ENCODE measurements around the gene SMPD4. TPM values are rescaled to one million over a fixed set of nuclear protein-coding genes. Genes with fewer than 3 reads are reported as not detected.
"Not testable (repeated sequence)": the region's sequence is repeated elsewhere in the genome, so short reads cannot be mapped to it uniquely, and the experiment has no call there.

SMPD4 gene, protein sequence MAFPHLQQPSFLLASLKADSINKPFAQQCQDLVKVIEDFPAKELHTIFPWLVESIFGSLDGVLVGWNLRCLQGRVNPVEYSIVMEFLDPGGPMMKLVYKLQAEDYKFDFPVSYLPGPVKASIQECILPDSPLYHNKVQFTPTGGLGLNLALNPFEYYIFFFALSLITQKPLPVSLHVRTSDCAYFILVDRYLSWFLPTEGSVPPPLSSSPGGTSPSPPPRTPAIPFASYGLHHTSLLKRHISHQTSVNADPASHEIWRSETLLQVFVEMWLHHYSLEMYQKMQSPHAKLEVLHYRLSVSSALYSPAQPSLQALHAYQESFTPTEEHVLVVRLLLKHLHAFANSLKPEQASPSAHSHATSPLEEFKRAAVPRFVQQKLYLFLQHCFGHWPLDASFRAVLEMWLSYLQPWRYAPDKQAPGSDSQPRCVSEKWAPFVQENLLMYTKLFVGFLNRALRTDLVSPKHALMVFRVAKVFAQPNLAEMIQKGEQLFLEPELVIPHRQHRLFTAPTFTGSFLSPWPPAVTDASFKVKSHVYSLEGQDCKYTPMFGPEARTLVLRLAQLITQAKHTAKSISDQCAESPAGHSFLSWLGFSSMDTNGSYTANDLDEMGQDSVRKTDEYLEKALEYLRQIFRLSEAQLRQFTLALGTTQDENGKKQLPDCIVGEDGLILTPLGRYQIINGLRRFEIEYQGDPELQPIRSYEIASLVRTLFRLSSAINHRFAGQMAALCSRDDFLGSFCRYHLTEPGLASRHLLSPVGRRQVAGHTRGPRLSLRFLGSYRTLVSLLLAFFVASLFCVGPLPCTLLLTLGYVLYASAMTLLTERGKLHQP
- total RNA-seq: 9.0 TPM

GRCh38 chr2:130181325-130181879, at the start of gene SMPD4:
Gene SMPD4, minus strand, starts transcription at chr2:130181602. Its CDS starts 5,010 bp downstream, at chr2:130176592.
- FAIRE-seq (no peak), DNase-seq (ENCODE audit: low spot score in 2 of 2) (peak; percentile 86 to 89)

GRCh38 chr2:130230907-130231306, 49.5 kb upstream of the SMPD4 start:
- not testable (repeated sequence) for FAIRE-seq; DNase-seq (ENCODE audit: low spot score in 2 of 2)

DNA sequence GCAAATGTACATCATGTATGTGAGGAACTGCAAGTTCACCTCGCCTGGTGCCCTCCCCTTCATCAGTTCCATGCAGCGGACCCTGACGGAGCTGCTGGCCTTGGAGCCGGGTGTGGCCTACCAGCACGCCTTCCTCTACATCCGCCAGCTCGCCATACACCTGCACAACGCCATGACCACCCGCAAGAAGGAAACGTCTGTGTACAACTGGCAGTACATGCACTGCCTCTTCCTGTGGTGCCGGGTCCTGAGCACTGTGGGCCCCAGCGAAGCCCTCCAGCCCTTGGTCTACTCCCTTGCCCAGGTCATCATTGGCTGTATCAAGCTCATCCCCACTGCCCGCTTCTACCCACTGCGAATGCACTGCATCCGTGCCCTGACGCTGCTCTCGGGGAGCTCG, 49.0 kb upstream of the SMPD4 start:
- FAIRE-seq; DNase-seq (ENCODE audit: low spot score in 2 of 2): not testable (repeated sequence)

DNA sequence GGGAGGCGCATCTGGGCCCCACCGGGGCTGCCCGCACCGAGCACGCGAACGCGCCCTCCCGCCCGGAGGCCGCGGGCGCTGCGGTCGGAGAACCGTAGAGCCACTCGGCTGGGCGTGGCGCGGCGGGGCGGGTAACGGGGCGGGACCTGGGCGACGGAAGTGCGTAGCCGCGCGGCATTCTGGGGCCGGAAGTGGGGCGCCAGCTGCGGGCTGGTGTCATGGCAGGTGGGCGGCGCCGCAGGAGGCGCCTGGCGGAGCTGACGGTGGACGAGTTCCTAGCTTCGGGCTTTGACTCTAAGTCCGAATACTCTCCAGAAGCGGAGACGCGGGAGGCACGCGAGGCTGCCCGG, 47.7 kb upstream of the SMPD4 start:
- FAIRE-seq; DNase-seq (ENCODE audit: low spot score in 2 of 2): not testable (repeated sequence)

GRCh38 chr2:130228467-130229160, 47.2 kb upstream of the SMPD4 start:
- not testable (repeated sequence) for DNase-seq (ENCODE audit: low spot score in 2 of 2); FAIRE-seq

GRCh38 chr2:130228005-130228404, 46.6 kb upstream of the SMPD4 start:
- FAIRE-seq; DNase-seq (ENCODE audit: low spot score in 2 of 2): not testable (repeated sequence)

DNA sequence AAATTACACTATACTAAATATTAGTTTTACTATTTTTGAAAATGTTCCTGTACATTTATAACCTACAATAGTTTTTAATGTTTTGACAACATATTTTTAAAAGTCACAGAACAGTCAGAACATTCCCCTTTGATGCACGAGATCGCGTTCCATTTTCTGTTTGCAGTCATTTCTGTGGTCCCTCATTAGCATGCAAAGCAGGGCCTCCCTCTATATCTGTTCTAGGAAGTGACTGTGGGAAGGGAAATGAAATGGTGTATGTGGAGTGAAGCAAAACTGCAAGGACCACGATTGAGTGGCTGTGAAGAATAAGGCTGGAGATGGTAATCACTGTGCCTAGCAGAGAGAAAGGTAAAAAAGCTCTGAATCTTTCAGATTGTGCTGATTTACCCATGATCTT, 41.1 kb upstream of the SMPD4 start:
- DNase-seq (ENCODE audit: low spot score in 2 of 2): not testable (repeated sequence)
- peak; percentile 15 for FAIRE-seq

DNA sequence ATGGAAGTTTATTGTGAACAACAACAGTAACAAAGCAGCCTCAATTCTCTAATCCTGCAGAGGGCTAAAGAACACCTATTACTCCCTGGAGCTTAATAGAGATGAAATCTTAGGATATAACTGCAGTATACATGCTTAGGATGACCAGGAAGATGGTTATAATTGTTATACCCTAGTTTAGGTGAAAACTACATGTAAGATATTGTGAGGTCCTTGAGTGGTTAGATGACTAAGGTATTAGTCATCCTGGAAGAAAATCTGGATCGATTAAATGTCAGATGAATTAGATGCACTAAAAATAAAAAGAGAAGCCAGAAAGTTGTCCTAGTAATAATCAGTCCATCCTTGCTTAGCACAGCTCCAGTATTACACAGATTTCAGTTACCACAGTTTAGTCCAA, 39.1 kb upstream of the SMPD4 start:
- not testable (repeated sequence) for FAIRE-seq; DNase-seq (ENCODE audit: low spot score in 2 of 2)

- DNase-seq (ENCODE audit: low spot score in 2 of 2); FAIRE-seq: not testable (repeated sequence)
Observed at GRCh38 chr2:130219147-130219546, 37.7 kb upstream of the SMPD4 start.

- not testable (repeated sequence) for DNase-seq (ENCODE audit: low spot score in 2 of 2)
Observed at GRCh38 chr2:130207051-130207450, 25.6 kb upstream of the SMPD4 start.

DNA sequence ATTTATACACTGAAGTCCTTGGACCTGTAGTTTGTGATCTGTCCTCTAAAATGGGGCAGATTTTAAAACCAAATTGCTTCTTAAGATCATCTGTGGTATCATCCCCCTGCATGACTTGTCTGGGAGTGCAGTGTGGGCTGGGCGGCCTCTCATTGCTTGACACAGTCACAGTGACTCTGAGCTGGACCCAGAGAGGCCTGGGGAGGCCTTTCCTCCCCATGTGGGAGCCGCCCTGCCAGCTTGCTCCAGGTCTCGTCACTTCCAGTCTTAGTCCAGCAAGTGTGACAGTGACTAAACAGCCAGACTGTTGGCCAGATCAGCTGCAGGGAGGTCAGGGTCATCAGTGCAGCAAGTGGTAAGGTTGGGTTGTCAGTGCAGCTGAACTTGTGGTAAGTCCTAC, 21.7 kb upstream of the SMPD4 start:
- not testable (repeated sequence) for DNase-seq (ENCODE audit: low spot score in 2 of 2); FAIRE-seq

More at GRCh38 chr2:130207051-130207450, 25.6 kb upstream of the SMPD4 start:
- not testable (repeated sequence) for FAIRE-seq

- FAIRE-seq: not testable (repeated sequence)
Observed at GRCh38 chr2:130202518-130202917, 21.1 kb upstream of the SMPD4 start.

DNA sequence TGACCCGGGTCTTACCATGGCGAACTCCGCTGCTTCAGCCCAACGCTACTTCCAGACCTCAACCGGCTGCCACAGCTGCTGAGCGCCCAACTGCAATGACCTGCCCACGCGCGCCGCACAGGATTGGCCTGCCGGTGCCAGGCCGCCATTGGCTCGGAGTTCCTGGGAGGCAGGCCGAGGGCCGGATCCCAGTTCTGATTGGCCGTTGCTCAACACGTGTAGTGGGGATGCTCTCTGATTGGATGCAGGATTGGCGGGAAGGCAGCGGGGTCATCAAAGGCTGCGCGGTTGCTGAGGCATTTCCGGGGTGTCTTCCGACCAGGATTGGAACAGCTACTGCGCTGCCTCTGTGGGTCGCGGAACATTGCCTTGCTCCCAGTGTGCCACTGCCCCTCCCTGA, 16.9 kb upstream of the SMPD4 start, which contains the start of gene TUBA3E:
Gene TUBA3E, minus strand, starts transcription at position 97 of the 400 bp plus-strand sequence. Its CDS starts 79 bp downstream, at position 18.
- no peak for DNase-seq (ENCODE audit: low spot score in 2 of 2)
- FAIRE-seq: no peak

More at GRCh38 chr2:130202518-130202917, 21.1 kb upstream of the SMPD4 start:
- not testable (repeated sequence) for DNase-seq (ENCODE audit: low spot score in 2 of 2)

DNA sequence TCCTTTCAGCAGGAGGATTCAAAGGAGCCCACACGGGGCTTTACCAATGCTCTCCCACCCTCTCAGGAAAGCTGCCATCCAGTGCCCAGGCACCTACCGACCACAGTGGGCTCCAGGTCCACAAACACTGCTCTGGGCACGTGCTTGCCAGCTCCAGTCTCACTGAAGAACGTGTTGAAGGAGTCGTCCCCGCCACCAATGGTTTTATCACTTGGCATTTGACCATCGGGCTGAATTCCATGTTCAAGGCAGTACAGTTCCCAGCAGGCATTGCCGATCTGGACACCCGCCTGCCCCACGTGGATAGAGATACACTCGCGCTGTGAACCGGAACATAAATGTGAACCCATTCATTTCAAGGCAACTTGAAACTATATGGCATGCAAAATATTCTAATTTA, 14.7 kb upstream of the SMPD4 start:
- not testable (repeated sequence) for DNase-seq (ENCODE audit: low spot score in 2 of 2); FAIRE-seq

- DNase-seq (ENCODE audit: low spot score in 2 of 2); FAIRE-seq: not testable (repeated sequence)
Observed at GRCh38 chr2:130195089-130195635, 13.8 kb upstream of the SMPD4 start.

DNA sequence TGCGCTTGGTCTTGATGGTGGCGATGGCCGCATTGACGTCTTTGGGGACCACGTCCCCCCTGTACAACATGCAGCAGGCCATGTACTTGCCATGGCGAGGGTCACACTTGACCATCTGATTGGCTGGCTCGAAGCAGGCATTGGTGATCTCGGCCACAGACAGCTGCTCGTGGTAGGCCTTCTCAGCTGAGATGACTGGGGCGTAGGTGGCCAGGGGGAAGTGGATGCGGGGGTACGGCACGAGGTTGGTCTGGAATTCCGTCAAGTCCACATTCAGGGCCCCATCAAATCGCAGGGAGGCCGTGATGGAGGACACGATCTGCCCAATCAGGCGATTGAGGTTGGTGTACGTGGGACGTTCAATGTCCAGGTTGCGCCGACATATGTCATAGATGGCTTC, 12.4 kb upstream of the SMPD4 start:
- FAIRE-seq; DNase-seq (ENCODE audit: low spot score in 2 of 2): not testable (repeated sequence)

DNA sequence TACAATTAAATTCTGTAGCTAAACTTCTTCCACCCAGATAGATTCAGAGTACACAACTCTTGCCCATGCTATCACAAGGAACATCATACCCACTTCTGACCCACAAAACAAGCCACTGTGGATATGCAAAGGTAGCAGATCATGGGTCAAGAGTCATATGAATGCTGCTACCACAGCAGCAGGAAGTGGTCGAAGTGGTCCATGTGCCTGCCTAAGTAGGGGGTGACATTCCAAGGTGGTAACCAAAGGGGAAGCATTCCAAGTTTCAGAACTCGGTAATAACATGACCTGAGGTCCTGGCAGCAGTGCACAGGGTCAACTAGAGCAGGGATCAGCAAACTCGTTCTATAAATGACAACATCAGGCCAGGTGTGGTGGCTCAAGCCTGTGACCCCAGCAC, 11.0 kb upstream of the SMPD4 start:
- not testable (repeated sequence) for FAIRE-seq; DNase-seq (ENCODE audit: low spot score in 2 of 2)

- FAIRE-seq; DNase-seq (ENCODE audit: low spot score in 2 of 2): not testable (repeated sequence)
Observed at GRCh38 chr2:130191319-130191718, 9.9 kb upstream of the SMPD4 start.

- DNase-seq (ENCODE audit: low spot score in 2 of 2) (no peak), FAIRE-seq (no peak)
Observed at GRCh38 chr2:130190237-130190636, 8.8 kb upstream of the SMPD4 start.

Measured in frontal cortex (tissue), 4 donors.